Uterus (tissue), 4 donors: ENCODE measurements around the gene FHIT. TPM values are rescaled to one million over a fixed set of nuclear protein-coding genes. Genes with fewer than 3 reads are reported as not detected.

Experiments
- DNase-seq, 2 donors: peaks; one replicate each; pipeline ENCODE4 v3.0.0-alpha.2; 2019 to 2020
- H3K27ac ChIP-seq, 2 donors: fragments of 200-600 bp; sonication (generic); 1 replicate in 1 of 2; 2 replicates in 1 of 2; pipeline ENCODE4 v1.5.1; 2016 to 2018
- H3K27me3 ChIP-seq, 2 donors: fragments of 200-600 bp; sonication (generic); one replicate each; pipeline ENCODE4 v1.5.1; 2018 to 2019; ENCODE audit warnings: control low read depth in 1 of 2
- H3K36me3 ChIP-seq, 2 donors: fragments of 200-600 bp; sonication (generic); one replicate each; pipeline ENCODE4 v1.5.1; 2019; ENCODE audit warnings: control low read depth in 1 of 2
- H3K4me1 ChIP-seq, 2 donors: fragments of 200-600 bp; sonication (generic); one replicate each; pipeline ENCODE4 v1.5.1; 2018 to 2019; ENCODE audit warnings: control low read depth in 1 of 2
- H3K4me3 ChIP-seq, 2 donors: fragments of 200-600 bp; sonication (generic); 1 replicate in 1 of 2; 2 replicates in 1 of 2; pipeline ENCODE4 v1.5.1; 2018 to 2019; ENCODE audit warnings: mild to moderate bottlenecking in 1 of 2
- H3K9me3 ChIP-seq, 2 donors: fragments of 200-600 bp; sonication (generic); one replicate each; pipeline ENCODE4 v1.5.1; 2019; ENCODE audit warnings: control low read depth in 1 of 2
- CTCF ChIP-seq, 4 experiments: fragments of 200-600 bp in 2 of 4; fragments of 450-650 bp in 2 of 4; sonication (generic) in 2 of 4; IDR thresholded peaks; one replicate each; pipeline ENCODE4 v1.5.1; 2016 to 2019; ENCODE audit warnings: antibody characterized with exemption in 4 of 4, mild to moderate bottlenecking in 2 of 4, moderate library complexity in 1 of 4
- POLR2A ChIP-seq, 2 donors: fragments of 450-650 bp; IDR thresholded peaks; one replicate each; pipeline ENCODE4 v1.6.1; 2016; ENCODE audit warnings: antibody characterized with exemption in 2 of 2, mild to moderate bottlenecking in 1 of 2, moderate library complexity in 1 of 2
- intact Hi-C: fragments of 100-400 bp; cut with DNase I; formaldehyde crosslinking; loops from one replicate; pipeline ENCODE4 v1.15.1; 2023; ENCODE audit warnings: low total_unique reads
- total RNA-seq, 4 donors: library from RNA; depleted of rRNA in 3 of 4; stranded (reverse); fragments of >200 nt in 3 of 4; gene quantifications; one replicate each; pipeline versions ENCODE4 v1.1.0 to v1.2.4, GENCODE V29; 2014 to 2023
- donor health status: DM: yes; HTN: yes; CAD: no.

FHIT gene
- total RNA-seq, 4 donors from 2014 or later = 1.3 to 15.2 (median 7.3) TPM

GRCh38 chr3:60131618-60132017 lies 1119.6 kb downstream of the FHIT start:
- Histone ChIP-seq H3K9me3 (no peaks in the 10 kb centered on the region), H3K4me1 (no peaks in the 10 kb centered on the region), H3K4me3 (no peak overlapping the region), H3K36me3 (no peaks in the 10 kb centered on the region), H3K27me3 (no peaks in the 10 kb centered on the region), H3K27ac (no peak overlapping the region)
- no peak for TF ChIP-seq POLR2A (IDR thresholded peaks at IDR 0.05)
- no peak for TF ChIP-seq CTCF (IDR thresholded peaks at IDR 0.05)
- intact Hi-C loops = no loop called here
- DNase-seq = no peak

- no peaks in the 10 kb centered on the region for H3K36me3 ChIP-seq
- no peaks in the 10 kb centered on the region for H3K4me1 ChIP-seq
- no peaks in the 10 kb centered on the region for H3K27me3 ChIP-seq
- no peak overlapping the region for H3K27ac ChIP-seq
- intact Hi-C loops = no loop called here
- H3K4me3 ChIP-seq = no peak overlapping the region
- TF ChIP-seq CTCF (IDR thresholded peaks at IDR 0.05) = no peak
- TF ChIP-seq POLR2A (IDR thresholded peaks at IDR 0.05) = no peak
- no peak for DNase-seq
- H3K9me3 ChIP-seq = no peaks in the 10 kb centered on the region
These were observed 1124.5 kb downstream of the FHIT start for GRCh38 chr3:60126511-60127304.

- no peak for TF ChIP-seq POLR2A (IDR thresholded peaks at IDR 0.05)
- no peak for TF ChIP-seq CTCF (IDR thresholded peaks at IDR 0.05)
- H3K27me3 ChIP-seq = no peaks in the 10 kb centered on the region
- intact Hi-C loops = no loop called here
- no peaks in the 10 kb centered on the region for H3K9me3 ChIP-seq
- no peak overlapping the region for H3K4me3 ChIP-seq
- no peak overlapping the region for H3K27ac ChIP-seq
- no peaks in the 10 kb centered on the region for H3K36me3 ChIP-seq
- DNase-seq = no peak
- no peaks in the 10 kb centered on the region for H3K4me1 ChIP-seq
These were observed 1125.6 kb downstream of the FHIT start for GRCh38 chr3:60125686-60126085.

GRCh38 chr3:60120245-60120644 lies 1131.0 kb downstream of the FHIT start:
- intact Hi-C loops = no loop called here
- no peaks in the 10 kb centered on the region for H3K9me3 ChIP-seq
- no peak for DNase-seq

More at GRCh38 chr3:60120245-60120644, 1131.0 kb downstream of the FHIT start:
- no peak for TF ChIP-seq CTCF (IDR thresholded peaks at IDR 0.05)
- TF ChIP-seq POLR2A (IDR thresholded peaks at IDR 0.05) = no peak
- H3K4me3 ChIP-seq = no peak overlapping the region
- no peaks in the 10 kb centered on the region for H3K27me3 ChIP-seq
- no peaks in the 10 kb centered on the region for H3K36me3 ChIP-seq
- no peak overlapping the region for H3K27ac ChIP-seq
- no peaks in the 10 kb centered on the region for H3K4me1 ChIP-seq
